Liver (tissue), 3 donors: ENCODE data around the gene CMPK1.

ENCODE experiments used
- ATF3 ChIP-seq: IDR thresholded peaks from 2 replicates; pipeline ENCODE4 v1.6.1; 2016; ENCODE audit warnings: antibody characterized with exemption
- CTCF ChIP-seq: fragments of 150-350 bp; IDR thresholded peaks from 2 replicates; pipeline ENCODE4 v1.5.1; 2017; ENCODE audit warnings: improper control_type of control experiment, low read depth, low read length; ENCODE audit not compliant: missing input control
- EGR1 ChIP-seq, 2 donors: IDR thresholded peaks; 2 replicates each; pipeline ENCODE4 v1.6.1; 2016 to 2018; ENCODE audit warnings: antibody characterized with exemption in 2 of 2, low read depth in 2 of 2
- FOXA1 ChIP-seq: IDR thresholded peaks from 2 replicates; pipeline ENCODE4 v1.6.1; 2016; ENCODE audit warnings: antibody characterized with exemption
- HNF4G ChIP-seq: IDR thresholded peaks from 2 replicates; pipeline ENCODE4 v1.6.1; 2016; ENCODE audit warnings: antibody characterized with exemption
- JUND ChIP-seq, 2 donors: IDR thresholded peaks; 2 replicates each; pipeline ENCODE4 v1.6.1; 2016; ENCODE audit warnings: antibody characterized with exemption in 2 of 2
- MAX ChIP-seq: IDR thresholded peaks from 2 replicates; pipeline ENCODE4 v1.6.1; 2016; ENCODE audit warnings: antibody characterized with exemption
- RAD21 ChIP-seq, 2 donors: IDR thresholded peaks; 2 replicates each; pipeline ENCODE4 v1.6.1; 2016; ENCODE audit warnings: antibody characterized with exemption in 2 of 2, mild to moderate bottlenecking in 2 of 2
- REST ChIP-seq: IDR thresholded peaks from 2 replicates; pipeline ENCODE4 v1.6.1; 2016; ENCODE audit warnings: antibody characterized with exemption, mild to moderate bottlenecking
- RXRA ChIP-seq, 2 donors: IDR thresholded peaks; 2 replicates each; pipeline ENCODE4 v1.6.1; 2017 to 2018; ENCODE audit warnings: antibody characterized with exemption in 2 of 2, mild to moderate bottlenecking in 1 of 2
- SP1 ChIP-seq: IDR thresholded peaks from 2 replicates; pipeline ENCODE4 v1.6.1; 2018; ENCODE audit warnings: antibody characterized with exemption, mild to moderate bottlenecking
- TAF1 ChIP-seq: conservative IDR thresholded peaks from 2 replicates; pipeline ENCODE4 v1.6.1; 2016; ENCODE audit warnings: antibody characterized with exemption, mild to moderate bottlenecking
- YY1 ChIP-seq: IDR thresholded peaks from 2 replicates; pipeline ENCODE4 v1.6.1; 2016; ENCODE audit warnings: antibody characterized with exemption, mild to moderate bottlenecking
- ZBTB33 ChIP-seq: IDR thresholded peaks from 2 replicates; pipeline ENCODE4 v1.6.1; 2016; ENCODE audit warnings: antibody characterized with exemption
- donor health status: healthy.
- donor health status: healthy.

- no peak for TF ChIP-seq CTCF
- no peak for TF ChIP-seq REST
- no peak for TF ChIP-seq MAX
- no peak for TF ChIP-seq YY1
- no peak for TF ChIP-seq RAD21 (IDR thresholded peaks at IDR 0.05)
- no peak for TF ChIP-seq SP1
- TF ChIP-seq TAF1: no peak
- TF ChIP-seq EGR1 (IDR thresholded peaks at IDR 0.05; ENCODE audit: low read depth in 2 of 2): no peak
- TF ChIP-seq JUND (IDR thresholded peaks at IDR 0.05): no peak
- no peak for TF ChIP-seq ATF3
- TF ChIP-seq ZBTB33: no peak
- TF ChIP-seq RXRA (IDR thresholded peaks at IDR 0.05): no peak
- TF ChIP-seq HNF4G: no peak
- no peak for TF ChIP-seq FOXA1
These were observed 37.5 kb downstream of the CMPK1 start for GRCh38 chr1:47371016-47371517.
